Pulmonary artery endothelial cell (primary cell): ENCODE measurements around the gene ZNF711. TPM values are rescaled to one million over a fixed set of nuclear protein-coding genes. Genes with fewer than 3 reads are reported as not detected.
"Not testable (repeated sequence)": the region's sequence is repeated elsewhere in the genome, so short reads cannot be mapped to it uniquely, and the experiment has no call there.

Experiments
- DNase-seq: peaks from one replicate; pipeline ENCODE4 v3.0.0-alpha.2; 2011; ENCODE audit warnings: low read depth, low spot score
- total RNA-seq: library from RNA; depleted of rRNA; stranded (reverse); fragments of >200 nt; gene quantifications from 2 replicates; pipeline ENCODE4 v1.2.3, GENCODE V29; 2014

Gene ZNF711
- 3.6 and 5.3 TPM in 2 replicates for total RNA-seq

GRCh38 chrX:85243761-85244449, at the start of gene ZNF711, which contains the start of gene SATL1:
Gene ZNF711, plus strand, starts transcription at chrX:85243991. Its CDS starts 3,582 bp downstream, at chrX:85247573.
Gene SATL1, minus strand, starts transcription at chrX:85243779. Its CDS starts 134,811 bp downstream, at chrX:85108968.
- DNase-seq, result no peak

- no peak for DNase-seq
Measured at GRCh38 chrX:85196319-85196718, 47.5 kb upstream of the ZNF711 start.

- DNase-seq, result no peak
Measured at GRCh38 chrX:85203461-85203970, 40.3 kb upstream of the ZNF711 start.

GRCh38 chrX:85213792-85214530, 29.8 kb upstream of the ZNF711 start:
- no peak for DNase-seq

GRCh38 chrX:85215946-85216345, 27.8 kb upstream of the ZNF711 start:
- DNase-seq, result no peak

- DNase-seq, result no peak
Measured at GRCh38 chrX:85221361-85221760, 22.4 kb upstream of the ZNF711 start.

GRCh38 chrX:85223359-85223758, 20.4 kb upstream of the ZNF711 start:
- no peak for DNase-seq

- no peak for DNase-seq
Measured at GRCh38 chrX:85243155-85243554, 636 bp upstream of the ZNF711 start.

GRCh38 chrX:85244450-85245211, 840 bp downstream of the ZNF711 start:
- DNase-seq, result no peak

- DNase-seq, result not testable (repeated sequence)
Measured at GRCh38 chrX:85285286-85285685, 41.5 kb downstream of the ZNF711 start.

GRCh38 chrX:85288992-85289723, 45.4 kb downstream of the ZNF711 start:
- no peak for DNase-seq

GRCh38 chrX:85303544-85303943, 59.8 kb downstream of the ZNF711 start:
- no peak for DNase-seq

- DNase-seq, result no peak
Measured at GRCh38 chrX:85309717-85310116, 65.9 kb downstream of the ZNF711 start.

- DNase-seq, result not testable (repeated sequence)
Measured at GRCh38 chrX:85311348-85311747, 67.6 kb downstream of the ZNF711 start.

Other genes with a start within 250 kb of the ZNF711 start
- gene APOOL, start 240.1 kb upstream of the ZNF711 start, total RNA-seq, result 8.9 and 11.5 TPM in 2 replicates
- gene SATL1, start 212 bp upstream of the ZNF711 start, total RNA-seq, result not detected in 2 replicates
- 0.40 and 0.92 TPM in 2 replicates for gene POF1B, start 135.7 kb downstream of the ZNF711 start, total RNA-seq